ENCODE results near the gene TEP1.

DNA sequence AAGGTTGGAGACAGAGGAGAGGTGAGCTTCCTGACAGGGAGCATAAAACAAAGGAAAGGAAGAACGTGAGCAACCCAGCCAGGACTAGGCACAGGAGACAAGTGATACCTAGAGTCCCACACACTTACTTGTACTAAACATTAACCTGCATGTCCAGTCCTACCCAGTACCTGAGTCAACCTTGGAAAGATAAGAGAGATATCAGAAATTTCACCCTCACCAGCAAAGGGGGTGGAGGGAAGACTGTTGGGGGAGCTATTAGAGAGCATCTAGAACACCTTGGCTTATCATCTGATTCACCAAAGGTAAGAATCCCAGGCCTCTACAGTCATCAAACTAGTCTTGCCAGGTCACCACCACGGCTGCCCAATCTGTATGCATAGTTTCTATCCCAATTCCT is 11.6 kb upstream of the TEP1 start:
- TF ChIP-seq, protein P1, sequence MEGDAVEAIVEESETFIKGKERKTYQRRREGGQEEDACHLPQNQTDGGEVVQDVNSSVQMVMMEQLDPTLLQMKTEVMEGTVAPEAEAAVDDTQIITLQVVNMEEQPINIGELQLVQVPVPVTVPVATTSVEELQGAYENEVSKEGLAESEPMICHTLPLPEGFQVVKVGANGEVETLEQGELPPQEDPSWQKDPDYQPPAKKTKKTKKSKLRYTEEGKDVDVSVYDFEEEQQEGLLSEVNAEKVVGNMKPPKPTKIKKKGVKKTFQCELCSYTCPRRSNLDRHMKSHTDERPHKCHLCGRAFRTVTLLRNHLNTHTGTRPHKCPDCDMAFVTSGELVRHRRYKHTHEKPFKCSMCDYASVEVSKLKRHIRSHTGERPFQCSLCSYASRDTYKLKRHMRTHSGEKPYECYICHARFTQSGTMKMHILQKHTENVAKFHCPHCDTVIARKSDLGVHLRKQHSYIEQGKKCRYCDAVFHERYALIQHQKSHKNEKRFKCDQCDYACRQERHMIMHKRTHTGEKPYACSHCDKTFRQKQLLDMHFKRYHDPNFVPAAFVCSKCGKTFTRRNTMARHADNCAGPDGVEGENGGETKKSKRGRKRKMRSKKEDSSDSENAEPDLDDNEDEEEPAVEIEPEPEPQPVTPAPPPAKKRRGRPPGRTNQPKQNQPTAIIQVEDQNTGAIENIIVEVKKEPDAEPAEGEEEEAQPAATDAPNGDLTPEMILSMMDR (IDR thresholded peaks at IDR 0.05; ENCODE audit: insufficient read depth, low read depth, low read length): no peak
- TF ChIP-seq EZH2 (IDR thresholded peaks at IDR 0.05; ENCODE audit: insufficient read depth, low read length): no peak
